Measurements from ENCODE around the gene WDR38. TPM values are rescaled to one million over a fixed set of nuclear protein-coding genes. Genes with fewer than 3 reads are reported as not detected.

WDR38 gene
- total and polyA plus RNA-seq, 2 of the 13 experiments (the other 11 are each of a cell fraction or from before 2014, with no cell fraction given) = not detected

DNA sequence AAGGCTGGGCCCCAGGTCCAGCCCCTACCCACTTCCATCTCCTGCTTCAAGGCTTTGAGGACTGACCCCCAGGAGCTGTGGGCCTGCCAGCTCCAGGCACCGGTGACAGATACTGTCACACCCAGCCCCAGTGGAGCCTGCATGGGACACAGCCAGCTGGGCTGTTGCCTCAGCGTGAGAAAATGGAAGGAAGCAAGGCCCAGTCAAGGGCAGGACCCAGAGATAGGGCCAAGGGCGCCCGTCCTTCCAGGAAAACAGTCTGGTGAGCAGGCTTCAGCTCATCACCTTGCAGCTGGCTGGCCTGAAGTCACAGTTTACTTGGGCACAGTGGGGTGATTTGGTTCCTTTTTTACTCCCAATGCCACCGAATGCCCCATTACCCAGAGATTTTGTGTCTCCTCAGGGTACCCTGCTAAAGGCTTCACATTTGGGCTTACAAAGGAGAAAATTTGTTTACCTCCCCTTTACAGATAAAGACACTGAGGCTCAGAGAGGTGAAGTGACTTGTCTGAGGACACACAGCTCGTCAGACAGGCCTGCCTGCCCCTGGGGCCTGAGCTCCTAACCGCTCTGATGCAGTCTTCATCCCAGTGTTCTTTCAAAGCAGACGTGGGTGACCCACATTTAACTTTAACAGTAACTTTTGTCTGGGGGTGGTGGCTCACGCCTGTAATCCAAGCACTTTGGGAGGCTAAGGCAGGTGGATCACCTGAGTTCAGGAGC is 21.5 kb upstream of the WDR38 start (continued):
- TF ChIP-seq RXRB (CRISPR knock-in tag; IDR thresholded peaks at IDR 0.05; ENCODE audit: borderline replicate concordance) = no peak
- no peak for TF ChIP-seq MEF2D (CRISPR knock-in tag; IDR thresholded peaks at IDR 0.05)
- no peak for TF ChIP-seq ZNF251 (CRISPR knock-in tag; IDR thresholded peaks at IDR 0.05)
- no peak for TF ChIP-seq ZNF557 (CRISPR knock-in tag; IDR thresholded peaks at IDR 0.05)
- peak; percentile 73 for TF ChIP-seq ZMYM3 (CRISPR knock-in tag; IDR thresholded peaks at IDR 0.05)
- TF ChIP-seq ZFP62 (CRISPR knock-in tag; IDR thresholded peaks at IDR 0.05) = no peak
- TF ChIP-seq, protein P1, sequence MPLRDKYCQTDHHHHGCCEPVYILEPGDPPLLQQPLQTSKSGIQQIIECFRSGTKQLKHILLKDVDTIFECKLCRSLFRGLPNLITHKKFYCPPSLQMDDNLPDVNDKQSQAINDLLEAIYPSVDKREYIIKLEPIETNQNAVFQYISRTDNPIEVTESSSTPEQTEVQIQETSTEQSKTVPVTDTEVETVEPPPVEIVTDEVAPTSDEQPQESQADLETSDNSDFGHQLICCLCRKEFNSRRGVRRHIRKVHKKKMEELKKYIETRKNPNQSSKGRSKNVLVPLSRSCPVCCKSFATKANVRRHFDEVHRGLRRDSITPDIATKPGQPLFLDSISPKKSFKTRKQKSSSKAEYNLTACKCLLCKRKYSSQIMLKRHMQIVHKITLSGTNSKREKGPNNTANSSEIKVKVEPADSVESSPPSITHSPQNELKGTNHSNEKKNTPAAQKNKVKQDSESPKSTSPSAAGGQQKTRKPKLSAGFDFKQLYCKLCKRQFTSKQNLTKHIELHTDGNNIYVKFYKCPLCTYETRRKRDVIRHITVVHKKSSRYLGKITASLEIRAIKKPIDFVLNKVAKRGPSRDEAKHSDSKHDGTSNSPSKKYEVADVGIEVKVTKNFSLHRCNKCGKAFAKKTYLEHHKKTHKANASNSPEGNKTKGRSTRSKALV (CRISPR knock-in tag; IDR thresholded peaks at IDR 0.05) = no peak
- TF ChIP-seq, protein P2, sequence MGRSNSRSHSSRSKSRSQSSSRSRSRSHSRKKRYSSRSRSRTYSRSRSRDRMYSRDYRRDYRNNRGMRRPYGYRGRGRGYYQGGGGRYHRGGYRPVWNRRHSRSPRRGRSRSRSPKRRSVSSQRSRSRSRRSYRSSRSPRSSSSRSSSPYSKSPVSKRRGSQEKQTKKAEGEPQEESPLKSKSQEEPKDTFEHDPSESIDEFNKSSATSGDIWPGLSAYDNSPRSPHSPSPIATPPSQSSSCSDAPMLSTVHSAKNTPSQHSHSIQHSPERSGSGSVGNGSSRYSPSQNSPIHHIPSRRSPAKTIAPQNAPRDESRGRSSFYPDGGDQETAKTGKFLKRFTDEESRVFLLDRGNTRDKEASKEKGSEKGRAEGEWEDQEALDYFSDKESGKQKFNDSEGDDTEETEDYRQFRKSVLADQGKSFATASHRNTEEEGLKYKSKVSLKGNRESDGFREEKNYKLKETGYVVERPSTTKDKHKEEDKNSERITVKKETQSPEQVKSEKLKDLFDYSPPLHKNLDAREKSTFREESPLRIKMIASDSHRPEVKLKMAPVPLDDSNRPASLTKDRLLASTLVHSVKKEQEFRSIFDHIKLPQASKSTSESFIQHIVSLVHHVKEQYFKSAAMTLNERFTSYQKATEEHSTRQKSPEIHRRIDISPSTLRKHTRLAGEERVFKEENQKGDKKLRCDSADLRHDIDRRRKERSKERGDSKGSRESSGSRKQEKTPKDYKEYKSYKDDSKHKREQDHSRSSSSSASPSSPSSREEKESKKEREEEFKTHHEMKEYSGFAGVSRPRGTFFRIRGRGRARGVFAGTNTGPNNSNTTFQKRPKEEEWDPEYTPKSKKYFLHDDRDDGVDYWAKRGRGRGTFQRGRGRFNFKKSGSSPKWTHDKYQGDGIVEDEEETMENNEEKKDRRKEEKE (IDR thresholded peaks at IDR 0.05) = no peak
- TF ChIP-seq, protein P3, sequence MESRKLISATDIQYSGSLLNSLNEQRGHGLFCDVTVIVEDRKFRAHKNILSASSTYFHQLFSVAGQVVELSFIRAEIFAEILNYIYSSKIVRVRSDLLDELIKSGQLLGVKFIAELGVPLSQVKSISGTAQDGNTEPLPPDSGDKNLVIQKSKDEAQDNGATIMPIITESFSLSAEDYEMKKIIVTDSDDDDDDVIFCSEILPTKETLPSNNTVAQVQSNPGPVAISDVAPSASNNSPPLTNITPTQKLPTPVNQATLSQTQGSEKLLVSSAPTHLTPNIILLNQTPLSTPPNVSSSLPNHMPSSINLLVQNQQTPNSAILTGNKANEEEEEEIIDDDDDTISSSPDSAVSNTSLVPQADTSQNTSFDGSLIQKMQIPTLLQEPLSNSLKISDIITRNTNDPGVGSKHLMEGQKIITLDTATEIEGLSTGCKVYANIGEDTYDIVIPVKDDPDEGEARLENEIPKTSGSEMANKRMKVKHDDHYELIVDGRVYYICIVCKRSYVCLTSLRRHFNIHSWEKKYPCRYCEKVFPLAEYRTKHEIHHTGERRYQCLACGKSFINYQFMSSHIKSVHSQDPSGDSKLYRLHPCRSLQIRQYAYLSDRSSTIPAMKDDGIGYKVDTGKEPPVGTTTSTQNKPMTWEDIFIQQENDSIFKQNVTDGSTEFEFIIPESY (CRISPR knock-in tag; IDR thresholded peaks at IDR 0.05) = no peak
- no peak for TF ChIP-seq HMGA1 (CRISPR knock-in tag; conservative IDR thresholded peaks at IDR 0.05)
- TF ChIP-seq CBFB (CRISPR knock-in tag; IDR thresholded peaks at IDR 0.05) = no peak
